HL-60/S4 treated with retinoic acid at 250 ng/mL for 4 days and 3 days (cell line): ENCODE measurements around the gene S100A12.
"Not testable (repeated sequence)": the region's sequence is repeated elsewhere in the genome, so short reads cannot be mapped to it uniquely, and the experiment has no call there.

ENCODE experiments used
- in situ Hi-C: fragments of 300-500 bp; cut with MboI; formaldehyde crosslinking; loops from 2 replicates; pipeline ENCODE4 v1.7.0; 2022; ENCODE audit warnings: low sequenced_read_pairs

S100A12 gene

DNA sequence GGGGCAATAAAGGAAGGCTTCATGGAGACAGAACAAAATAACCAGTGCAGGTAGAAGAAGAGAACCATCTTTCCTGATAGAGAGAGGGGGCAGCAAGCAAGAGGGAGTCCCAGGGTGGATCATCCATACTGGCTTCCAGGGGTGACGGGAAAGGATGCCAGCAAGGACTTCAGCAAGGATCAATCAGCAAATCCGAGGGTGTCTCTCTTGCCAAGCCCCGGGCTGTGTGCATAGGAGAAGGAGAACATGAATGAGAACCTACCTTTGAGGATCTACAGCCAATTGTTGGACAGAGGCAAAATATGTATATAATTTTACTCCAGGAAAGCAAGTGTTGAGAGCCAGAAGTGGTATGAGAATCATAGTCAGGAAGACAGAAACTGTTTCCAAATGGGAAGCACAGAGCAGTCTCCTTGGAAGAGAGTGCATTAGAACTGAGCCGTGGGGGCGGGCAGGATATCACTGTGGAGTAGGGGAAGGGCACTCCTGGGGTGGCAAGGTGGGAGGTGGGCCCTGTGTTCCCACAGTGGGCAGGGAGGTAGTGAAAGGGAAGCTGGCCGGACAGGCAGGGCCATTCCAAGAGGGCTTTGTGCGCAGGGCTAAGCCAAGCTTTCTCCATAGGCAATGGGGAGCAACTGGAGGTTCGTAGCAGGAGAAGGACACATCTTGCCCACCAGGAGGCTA lies 18.9 kb downstream of the S100A12 start:
- in situ Hi-C loops, result loop anchor here (25.0 kb wide), 1 partner anchor 631 kb away; the partner anchor contains the start of genes JTB, RAB13 and RPS27

DNA sequence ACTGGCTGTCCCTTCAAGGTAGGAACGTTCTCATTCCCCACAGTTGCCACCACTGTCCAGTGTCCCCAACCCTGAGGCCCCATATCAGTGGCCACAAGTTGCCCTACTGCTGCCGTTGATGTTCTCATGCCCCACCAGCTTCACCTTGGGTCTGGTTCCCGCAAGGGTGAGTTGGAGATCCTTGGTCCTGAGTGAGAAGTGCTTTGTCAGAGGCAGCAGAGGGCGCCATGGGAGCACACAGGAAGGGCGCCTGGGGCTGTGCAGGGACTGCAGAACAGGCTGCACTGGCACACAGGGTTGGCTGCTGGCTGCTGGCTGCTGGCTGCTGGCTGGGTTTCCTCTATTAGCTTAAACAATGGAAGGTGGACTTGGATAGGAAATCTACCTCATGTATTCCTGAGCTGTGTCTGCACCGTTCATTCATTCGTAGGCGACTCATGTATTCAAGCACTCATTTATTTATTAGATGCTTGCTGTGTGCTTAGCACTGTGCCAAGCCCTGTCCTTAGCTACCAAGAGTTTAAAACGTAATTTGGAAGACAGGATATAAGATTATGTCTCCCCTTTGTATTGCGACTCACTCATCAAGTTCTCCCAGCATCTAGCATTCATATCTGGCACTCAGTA lies 19.9 kb downstream of the S100A12 start:
- in situ Hi-C loops, result loop anchor here (25.0 kb wide), 1 partner anchor 632 kb away; the partner anchor contains the start of genes JTB, RAB13 and RPS27

DNA sequence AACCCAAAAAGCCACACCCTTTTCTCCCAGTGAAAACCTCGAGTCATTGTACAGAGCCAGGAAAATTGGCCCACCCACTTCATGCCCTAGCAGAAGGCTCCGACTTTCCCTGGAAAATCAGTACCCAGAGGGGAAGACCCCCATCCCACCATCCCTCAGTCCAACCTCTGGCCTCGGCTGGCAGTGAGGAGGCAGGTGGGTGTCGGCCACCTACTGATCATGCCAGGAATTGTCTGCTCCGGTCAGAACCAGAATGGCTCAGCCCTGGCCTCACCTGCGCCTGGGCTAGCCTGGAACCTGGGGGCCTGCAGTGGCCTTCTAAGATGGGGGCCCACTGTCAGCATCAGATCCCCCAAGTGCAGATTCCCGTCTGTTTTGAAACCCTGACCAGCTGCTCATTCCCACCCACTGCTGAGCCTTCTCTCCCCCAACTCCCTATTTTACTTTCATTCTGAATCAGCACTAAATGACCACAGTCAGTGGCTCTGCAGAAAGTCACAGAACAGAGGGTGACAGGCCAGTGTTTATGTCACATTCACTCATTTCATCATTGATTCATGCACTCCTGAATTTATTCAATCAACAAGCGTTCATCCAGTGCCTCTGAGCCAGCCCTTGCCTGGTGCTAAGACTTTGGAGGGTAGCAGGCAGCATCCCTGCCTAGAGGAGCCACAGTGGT lies 20.8 kb downstream of the S100A12 start:
- in situ Hi-C loops, result loop anchor here (5.0 to 25.0 kb wide), 3 partner anchors 43 to 633 kb away; partner anchors contain the start of genes JTB, RAB13 and RPS27

DNA sequence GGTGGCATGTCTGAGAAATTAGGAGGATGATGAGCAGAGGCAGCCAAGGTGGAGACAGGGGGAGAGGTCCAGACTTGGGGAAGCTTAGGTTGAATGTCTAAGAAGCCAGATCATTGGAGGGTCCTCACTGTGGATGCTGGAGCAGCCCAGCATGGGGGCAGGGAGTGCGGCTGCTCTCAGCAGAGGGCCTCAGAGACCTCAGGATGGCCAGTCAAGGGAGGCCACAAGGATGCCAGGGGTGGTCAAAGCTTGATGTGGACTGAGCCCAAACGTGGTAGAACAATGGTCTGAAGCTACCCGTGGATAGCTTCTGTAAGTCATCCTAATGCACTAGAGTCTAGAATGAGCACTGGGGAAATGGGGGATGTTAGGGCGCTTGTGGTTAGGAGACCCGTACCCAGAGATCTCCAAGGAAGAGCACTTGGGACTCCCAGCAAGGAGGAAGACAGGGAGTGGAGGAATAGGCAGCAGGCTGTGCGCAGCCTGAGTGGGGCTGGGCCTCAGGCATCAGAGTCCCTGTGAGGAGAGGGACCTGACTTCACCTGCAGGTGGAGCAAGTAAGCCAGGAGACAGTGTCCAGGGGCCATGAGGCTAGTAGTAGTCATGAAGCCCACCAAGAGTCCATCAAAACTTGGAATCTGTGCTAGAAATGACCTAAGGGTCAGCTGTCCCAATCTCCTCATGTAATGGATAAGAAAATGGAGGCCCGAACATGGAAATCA lies 22.0 kb downstream of the S100A12 start:
- in situ Hi-C loops, result loop anchor here (5.0 to 25.0 kb wide), 3 partner anchors 44 to 634 kb away; partner anchors contain the start of genes JTB, RAB13 and RPS27

DNA sequence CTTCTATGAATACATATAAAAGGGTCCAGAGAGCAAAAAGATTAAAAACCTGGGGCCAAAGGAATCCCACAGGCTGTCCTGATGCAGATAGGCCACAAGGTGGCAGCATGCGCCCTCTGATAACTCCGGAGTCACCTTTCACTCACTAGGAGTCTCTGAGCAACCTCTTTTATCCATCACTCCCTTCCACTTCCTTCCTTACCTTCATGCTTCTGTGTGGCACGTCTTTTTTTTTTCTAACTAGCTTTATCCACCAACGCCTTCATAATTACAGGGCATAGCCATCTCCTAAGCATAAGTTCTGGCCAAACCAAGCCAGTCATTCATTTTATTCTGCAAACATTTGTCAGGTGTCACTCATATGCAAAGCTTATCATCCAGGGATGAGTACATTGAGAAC lies 22.9 kb downstream of the S100A12 start:
- in situ Hi-C loops, result loop anchor here (5.0 to 25.0 kb wide), 3 partner anchors 45 to 635 kb away; partner anchors contain the start of genes JTB, RAB13 and RPS27

DNA sequence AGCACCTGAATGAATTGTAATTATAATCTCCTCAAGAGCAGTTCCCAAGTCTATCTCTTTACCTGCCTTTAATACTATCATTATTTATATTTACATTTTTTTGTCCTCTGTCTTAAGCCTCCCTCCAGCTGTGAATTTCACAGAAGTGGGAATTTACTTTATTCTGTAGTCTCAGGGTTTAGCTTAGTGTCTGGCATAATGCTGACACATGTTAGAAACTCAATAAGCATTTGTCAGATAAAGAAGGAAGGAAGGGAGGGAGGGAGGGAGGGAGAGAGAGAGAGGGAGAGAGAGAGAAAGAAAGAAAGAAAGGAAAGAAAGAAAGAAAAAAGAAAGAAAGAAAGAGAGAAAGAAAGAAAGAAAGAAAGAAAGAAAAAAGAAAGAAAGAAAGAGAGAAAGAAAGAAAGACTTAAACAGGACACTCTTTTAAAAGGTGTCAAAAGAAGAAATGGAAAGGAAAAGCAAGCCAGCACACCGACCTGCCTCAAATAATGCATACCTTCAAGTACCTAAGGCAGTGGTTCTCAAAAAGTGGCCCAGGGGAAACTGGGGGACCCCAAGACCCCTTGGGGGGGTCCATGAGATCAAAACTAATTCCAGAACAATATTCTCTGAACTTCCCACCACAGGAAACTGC lies 25.0 kb downstream of the S100A12 start:
- in situ Hi-C loops, result loop anchor here (5.0 to 25.0 kb wide), 3 partner anchors 47 to 637 kb away; partner anchors contain the start of genes JTB, RAB13 and RPS27

DNA sequence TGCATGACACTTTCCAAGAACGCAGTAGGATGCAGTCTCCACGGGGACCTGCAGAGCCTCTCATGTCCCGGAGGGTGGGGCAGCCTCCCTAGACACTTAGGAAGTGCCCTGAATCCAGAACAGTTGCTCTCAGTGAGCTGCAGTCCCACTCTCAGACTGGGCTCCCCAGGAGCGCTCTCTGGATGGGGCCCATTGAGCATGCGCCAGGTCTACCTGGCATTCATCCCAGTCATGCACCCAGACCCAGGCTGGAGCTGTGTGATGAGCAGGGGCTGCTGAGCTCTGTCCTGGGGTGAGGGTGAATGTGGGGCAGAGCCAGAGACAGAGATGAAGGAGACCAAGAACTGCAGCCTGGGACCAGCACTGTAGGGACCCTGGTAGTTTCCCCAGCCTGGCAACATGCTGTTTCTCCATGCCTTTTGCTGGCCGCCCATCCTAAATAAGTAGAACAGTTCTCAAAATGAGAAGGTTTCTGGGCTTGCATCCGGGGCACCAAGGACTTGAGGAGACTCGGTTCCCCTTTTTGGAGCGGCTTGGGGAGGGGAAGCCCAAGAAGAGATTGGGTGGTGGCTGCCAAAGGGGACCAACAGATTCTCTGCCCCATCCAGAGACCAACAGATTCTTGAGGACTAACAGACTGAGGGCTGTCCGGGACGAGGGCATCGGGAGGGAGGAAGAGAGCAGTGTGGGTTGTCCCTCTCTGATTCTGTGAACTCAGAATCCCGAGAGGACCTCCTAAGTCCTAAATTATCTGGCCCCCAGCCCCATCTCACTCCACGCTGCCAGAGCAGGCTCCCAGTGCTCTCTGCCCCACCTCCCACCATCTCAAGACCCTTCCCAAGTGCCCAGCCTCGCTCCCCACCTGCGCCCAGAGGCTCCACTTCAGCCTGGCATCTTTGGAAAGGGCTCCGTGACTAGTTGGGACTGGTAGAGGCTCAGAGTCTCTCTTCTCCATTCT lies 25.8 kb downstream of the S100A12 start:
- in situ Hi-C loops, result loop anchor here (5.0 to 25.0 kb wide), 3 partner anchors 48 to 638 kb away; partner anchors contain the start of genes JTB, RAB13 and RPS27

DNA sequence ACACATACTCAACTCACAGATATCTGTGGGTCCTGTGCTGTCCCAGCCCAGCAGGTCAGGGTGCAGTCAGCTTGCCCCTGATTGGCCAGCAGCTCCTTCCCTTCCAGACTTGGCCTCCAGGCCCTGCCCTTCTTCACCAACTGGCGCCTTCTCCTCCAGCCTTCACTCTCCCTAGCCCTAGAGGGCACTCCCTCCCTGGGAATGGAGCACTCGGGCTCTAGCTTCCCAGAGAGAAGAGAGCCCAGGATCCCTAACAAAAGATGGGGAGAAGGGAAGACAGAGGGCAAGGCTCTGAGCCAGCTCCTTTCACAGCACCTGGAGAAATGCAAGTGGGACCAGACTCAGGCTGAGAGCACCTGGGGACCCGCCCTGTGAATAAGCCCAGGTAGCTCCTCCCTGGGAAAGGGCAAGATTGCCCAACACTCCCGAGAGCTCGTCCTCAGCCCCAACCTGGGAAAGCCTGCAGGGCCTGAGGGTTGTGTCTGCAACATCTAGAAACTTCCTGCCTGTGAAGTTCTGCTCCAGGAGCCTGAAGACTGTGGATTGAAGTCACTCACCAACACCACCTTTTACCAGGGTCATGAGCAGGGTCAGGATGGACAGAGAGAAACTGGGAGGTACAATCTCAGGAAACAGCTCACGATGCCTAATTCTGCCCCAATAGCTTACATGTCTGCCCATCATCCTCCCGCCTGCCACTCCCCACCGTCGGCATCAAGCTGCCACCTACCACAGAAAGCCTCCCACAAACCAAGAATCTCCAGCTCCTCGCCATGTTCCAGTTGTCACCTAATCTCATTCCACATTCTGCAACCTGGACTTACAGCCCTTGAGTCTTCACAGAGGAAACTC lies 26.7 kb downstream of the S100A12 start, which contains the start of gene PGLYRP4:
Gene PGLYRP4 (minus strand): TSS at position 331 of the 852 bp plus-strand sequence. CDS start 909 bp downstream, outside the sequence.
- in situ Hi-C loops, result no loop called here

DNA sequence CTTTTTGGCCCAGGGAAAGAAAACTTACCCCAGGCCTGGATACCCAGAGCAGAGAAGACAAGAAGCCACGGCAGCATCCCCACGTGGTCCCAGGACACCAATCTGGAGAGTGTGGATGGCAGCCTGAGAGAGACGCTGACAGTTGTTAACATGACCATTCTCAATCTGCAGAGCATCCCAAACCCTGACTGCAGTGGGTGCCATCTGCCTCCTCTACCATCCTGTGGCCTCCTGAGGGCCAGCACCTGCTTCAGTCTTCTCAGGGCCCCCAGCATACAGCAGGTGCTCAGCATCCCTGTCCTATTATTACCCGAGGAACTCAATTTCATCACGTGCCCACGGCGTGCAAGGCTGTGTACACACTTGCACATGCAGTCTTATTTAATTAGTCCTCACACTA lies 27.6 kb downstream of the S100A12 start:
- in situ Hi-C loops, result no loop called here

DNA sequence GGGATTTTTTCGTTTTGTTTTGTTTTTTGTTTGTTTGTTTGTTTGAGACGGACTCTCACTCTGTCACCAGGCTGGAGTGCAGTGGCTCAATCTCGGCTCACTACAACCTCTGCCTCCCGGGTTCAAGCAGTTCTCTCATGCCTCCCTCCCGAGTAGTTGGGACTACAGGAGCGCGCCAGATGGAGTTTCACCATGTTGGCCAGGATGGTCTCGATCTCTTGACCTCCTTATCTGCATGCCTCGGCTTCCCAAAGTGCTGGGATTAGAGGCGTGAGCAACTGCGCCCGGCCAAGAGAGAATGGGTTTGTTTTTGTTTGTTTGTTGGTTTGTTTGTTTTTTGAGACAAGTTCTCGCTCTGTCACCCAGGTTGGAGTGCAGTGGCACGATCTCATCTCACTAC lies 28.4 kb downstream of the S100A12 start:
- in situ Hi-C loops, result not testable (repeated sequence)

DNA sequence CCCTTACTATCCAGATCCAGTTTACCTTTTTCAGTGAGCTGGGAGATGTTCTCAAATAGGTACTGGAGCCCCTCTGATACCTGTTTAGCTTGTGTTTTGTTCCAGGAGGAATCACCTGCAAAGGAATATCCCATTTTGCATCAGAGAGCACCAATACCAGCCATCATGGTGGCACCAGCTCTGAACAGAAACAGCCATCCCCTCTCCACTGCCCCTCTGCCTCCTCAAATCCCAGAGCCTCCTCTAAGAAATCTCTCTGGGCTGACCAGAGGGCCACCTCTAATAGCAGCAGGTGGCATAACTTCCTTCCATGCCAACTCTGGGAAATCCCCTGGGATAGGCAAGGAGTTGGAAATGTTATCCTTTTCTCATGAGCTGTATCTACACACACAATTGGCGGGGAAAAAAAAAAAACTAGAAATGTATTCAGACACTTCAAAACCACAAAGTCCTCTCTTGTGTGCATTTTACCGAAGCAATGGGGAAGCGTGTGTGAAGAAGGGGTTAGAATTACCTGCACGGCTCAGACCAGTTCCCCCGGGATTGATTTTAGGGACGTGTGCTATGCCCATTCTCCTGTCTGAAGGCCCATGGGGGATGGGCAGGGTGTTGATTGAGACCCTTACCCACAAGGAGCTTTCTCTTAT lies 29.2 kb downstream of the S100A12 start:
- in situ Hi-C loops, result no loop called here

DNA sequence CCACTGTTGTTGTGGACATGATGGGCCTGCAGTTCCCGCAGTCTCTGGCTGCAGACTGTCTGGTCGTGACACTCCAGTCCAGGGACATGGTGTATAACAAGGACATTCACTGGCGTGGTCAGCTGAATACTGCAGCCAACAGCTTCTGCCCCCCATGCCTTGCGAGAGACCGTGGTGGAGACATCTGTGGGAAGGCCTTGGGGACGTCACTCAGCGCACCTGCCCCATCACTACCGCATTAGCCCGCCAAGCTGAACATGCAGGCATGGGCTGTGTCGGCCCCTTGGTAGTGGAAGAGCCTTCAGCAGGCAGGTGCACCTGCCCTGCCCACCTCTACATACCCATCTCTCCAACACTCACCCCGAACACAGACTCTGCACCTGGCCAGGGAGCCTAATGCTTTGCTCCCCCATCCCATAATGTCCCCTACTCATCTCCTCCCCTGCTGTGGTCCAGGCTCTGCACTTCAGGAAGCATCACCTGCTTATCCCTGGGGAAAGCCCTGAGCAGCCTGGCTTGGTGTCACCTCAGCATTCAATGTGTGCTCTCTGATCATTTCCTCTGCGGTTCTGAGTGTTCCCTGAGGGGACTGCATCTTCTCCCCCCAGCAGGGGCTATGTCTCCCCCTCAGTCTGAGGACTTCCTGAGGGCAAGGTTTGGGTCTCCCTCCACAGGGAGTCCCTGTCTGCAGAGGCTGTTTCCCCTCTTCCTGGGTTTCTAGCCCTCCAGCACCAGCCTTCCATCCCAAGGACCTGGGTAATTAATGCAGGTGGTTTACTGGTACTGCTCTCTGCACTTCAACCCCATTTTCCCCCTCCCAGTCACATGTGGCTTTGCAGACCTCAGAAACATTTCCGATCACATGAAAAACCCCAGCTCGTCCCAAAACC lies 30.0 kb downstream of the S100A12 start:
- in situ Hi-C loops, result no loop called here

DNA sequence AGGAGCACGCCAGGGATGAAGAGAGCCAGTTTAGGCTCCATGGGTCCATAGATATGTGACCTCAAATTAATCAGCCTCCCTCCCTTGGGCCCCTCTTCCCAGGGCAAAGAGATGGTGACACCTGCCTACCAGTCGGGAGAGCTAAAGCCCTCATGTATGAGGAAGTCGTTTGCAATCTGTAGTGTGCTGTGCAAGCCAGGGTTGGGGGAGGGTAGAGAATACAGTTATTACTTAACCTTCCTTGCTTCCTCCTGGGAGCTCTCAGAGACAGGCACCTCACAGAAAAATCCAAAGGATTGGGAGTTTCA lies 30.7 kb downstream of the S100A12 start:
- in situ Hi-C loops, result no loop called here

DNA sequence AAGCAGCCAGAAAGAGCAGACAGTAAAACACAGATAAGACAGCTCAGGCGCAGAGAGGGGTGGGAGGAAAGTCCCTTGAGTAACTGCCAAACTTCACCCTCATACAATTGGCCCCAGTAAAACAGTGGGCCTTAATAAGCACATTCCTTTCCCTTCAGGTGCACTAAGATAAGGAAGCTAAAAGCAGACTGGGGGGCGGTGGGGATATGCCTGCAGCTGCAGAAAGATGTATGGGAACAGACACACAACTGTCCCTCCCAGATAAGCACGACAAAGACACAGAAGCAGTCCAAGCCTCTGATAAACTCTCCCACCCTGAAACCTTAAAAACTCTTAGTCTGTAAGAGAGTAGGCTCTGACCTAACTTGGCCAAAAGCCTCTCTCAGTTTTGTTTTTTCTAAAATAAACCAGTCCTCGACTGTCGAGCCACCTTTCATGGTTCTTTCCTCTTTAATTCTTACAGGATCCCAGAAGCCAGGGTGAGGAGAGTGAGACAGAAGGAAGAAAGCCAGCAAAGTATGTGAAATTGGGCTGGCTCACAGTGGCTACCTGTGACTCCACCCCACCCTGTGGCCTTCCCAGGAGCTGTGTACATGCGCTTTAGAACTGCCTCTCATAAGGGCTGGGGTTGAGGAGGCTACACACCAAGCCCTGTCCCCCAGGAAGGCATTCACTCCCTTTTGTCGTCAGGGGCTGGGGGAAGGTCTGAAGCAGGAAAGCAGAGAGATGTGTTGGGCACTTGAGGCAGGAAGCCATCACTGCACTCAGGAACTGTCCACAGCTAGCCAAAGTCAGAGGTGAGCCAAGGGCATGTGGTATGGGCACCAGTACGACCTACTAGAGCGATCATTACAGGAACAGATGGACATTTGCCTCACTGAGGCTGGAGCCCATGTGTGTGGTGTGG lies 31.4 kb downstream of the S100A12 start:
- in situ Hi-C loops, result no loop called here

DNA sequence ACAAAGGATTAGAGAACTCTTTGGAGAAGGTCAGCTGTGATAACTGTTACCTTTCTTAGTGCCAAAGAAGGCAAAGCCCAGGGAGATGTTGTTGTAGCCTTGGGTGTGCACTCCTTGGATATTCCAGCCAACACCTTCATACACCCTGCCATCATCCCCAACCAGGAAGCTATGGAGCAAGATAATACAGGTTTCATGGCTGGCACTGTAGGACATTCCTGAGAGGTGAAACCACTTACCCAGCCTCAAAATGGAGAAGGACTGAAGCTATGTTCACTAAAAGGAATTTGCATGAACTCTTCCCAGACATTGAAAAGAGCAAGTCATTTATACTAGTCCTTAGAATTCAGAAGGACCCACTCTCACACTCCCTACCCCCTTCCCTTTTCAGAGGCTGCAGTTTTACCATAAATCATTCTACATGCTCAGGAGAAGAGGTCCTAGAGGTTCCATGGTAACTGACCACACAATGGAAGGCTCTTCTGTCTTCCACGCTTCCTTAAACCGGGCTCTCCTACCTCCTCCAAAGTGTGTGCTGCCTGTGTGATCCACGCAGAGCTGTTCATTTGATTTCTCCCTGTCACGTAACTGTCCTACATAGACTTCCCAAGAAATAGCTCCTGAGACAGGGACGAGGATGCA lies 32.3 kb downstream of the S100A12 start:
- in situ Hi-C loops, result no loop called here
